Neural progenitor cell (in vitro differentiated cells): ENCODE results near the gene NEGR1.

ENCODE experiments used
- CTCF ChIP-seq: fragments of 200-600 bp; sonication (generic); IDR thresholded peaks from 2 replicates; pipeline ENCODE4 v1.5.1; 2017; ENCODE audit warnings: antibody characterized with exemption, mild to moderate bottlenecking
- EZH2 ChIP-seq: fragments of 200-600 bp; sonication (generic); IDR thresholded peaks from 2 replicates; pipeline ENCODE4 v1.6.1; 2017; ENCODE audit warnings: antibody characterized with exemption, mild to moderate bottlenecking, moderate library complexity
- EZH2phosphoT487 ChIP-seq: fragments of 200-600 bp; sonication (generic); IDR thresholded peaks from 2 replicates; pipeline ENCODE4 v1.6.1; 2017; ENCODE audit warnings: antibody characterized with exemption

- TF ChIP-seq EZH2 = no peak
- no peak for TF ChIP-seq CTCF
- TF ChIP-seq EZH2phosphoT487 = no peak
Measured at GRCh38 chr1:71920556-71920955, 361.8 kb downstream of the NEGR1 start.
